Measurements from ENCODE around the gene CNTNAP2. TPM values are rescaled to one million over a fixed set of nuclear protein-coding genes. Genes with fewer than 3 reads are reported as not detected.

CNTNAP2 gene
- total RNA-seq, 4 donors from 2014 or later = 0.25 to 0.89 (median 0.30) TPM; not detected in 1

DNA sequence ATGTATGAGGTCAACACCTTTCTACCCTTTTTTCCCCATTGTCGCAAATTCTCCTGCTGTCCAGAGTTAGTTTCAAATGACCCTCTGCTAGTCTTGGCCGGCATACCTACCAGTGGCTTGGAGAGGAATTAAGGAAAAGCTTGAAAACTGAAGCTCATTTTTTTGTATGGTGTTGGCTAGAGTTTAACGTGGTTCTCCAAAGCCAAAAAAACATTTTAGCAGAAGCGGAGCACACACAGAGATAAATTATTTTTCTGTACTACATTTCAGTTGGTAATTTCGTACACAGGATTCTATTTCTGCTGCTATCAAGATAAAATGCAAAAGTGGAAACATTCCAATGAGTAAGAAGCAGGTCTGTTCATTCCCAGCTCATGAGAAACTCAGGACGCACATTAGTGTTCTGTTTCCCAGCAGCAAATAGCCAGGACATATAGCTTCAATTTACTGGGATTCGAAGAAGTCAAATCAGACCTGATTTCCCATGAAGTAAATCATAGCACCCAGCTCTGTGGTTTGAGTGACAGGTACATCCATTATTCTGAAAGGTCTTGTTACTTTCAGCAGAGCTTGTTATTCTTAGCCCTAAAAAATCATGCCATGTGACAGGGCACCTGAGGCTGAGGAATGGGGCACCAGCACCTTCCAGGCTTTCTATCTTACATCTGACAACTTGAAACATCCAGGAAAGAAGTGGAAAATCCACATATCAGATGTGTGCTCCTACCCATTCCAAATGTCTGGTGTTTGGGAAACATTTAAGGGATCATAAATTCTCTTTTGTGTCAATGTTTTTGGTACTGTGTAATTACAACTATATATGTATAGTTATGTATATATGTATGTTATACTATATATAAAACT lies 2258.0 kb downstream of the CNTNAP2 start:
- Histone ChIP-seq H3K36me3 (no peaks in the 10 kb centered on the region), H3K9me3 (no peaks in the 10 kb centered on the region), H3K4me3 (no peak overlapping the region), H3K4me1 (peaks cover 2% of the 10 kb centered on the region), H3K27ac (no peak overlapping the region), H3K27me3 (no peaks in the 10 kb centered on the region)
- WGBS = 46% methylated on average over 7 of the region's 7 CpGs
- TF ChIP-seq POLR2A (IDR thresholded peaks at IDR 0.05) = no peak
- TF ChIP-seq POLR2AphosphoS5 (IDR thresholded peaks at IDR 0.05) = no peak
- TF ChIP-seq, protein P1, sequence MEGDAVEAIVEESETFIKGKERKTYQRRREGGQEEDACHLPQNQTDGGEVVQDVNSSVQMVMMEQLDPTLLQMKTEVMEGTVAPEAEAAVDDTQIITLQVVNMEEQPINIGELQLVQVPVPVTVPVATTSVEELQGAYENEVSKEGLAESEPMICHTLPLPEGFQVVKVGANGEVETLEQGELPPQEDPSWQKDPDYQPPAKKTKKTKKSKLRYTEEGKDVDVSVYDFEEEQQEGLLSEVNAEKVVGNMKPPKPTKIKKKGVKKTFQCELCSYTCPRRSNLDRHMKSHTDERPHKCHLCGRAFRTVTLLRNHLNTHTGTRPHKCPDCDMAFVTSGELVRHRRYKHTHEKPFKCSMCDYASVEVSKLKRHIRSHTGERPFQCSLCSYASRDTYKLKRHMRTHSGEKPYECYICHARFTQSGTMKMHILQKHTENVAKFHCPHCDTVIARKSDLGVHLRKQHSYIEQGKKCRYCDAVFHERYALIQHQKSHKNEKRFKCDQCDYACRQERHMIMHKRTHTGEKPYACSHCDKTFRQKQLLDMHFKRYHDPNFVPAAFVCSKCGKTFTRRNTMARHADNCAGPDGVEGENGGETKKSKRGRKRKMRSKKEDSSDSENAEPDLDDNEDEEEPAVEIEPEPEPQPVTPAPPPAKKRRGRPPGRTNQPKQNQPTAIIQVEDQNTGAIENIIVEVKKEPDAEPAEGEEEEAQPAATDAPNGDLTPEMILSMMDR (IDR thresholded peaks at IDR 0.05) = no peak
- no peak for TF ChIP-seq EP300 (IDR thresholded peaks at IDR 0.05)
- no peak for DNase-seq (ENCODE audit: low spot score in 2 of 2)

DNA sequence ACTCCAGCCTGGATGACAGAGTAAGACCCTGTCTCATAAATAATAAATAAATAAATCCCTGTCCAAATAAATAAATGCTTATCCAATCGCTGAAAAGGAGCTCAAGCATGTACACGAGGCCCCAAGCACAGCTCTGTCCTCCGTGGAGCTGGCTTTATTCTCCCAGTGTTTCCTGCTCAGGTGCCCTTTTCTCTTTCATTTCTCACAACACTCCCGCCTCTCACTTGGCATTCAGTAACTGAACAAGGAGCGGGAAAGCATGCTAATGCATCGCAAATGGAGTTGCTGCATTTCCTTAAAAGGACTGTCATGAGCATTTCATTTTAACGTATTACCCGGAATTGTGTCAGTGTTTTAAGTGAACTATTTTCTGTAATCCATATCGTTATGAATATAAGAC lies 2263.1 kb downstream of the CNTNAP2 start:
- 75% methylated on average over 9 of the region's 9 CpGs for WGBS
- no peak overlapping the region for H3K27ac ChIP-seq
- H3K4me1 ChIP-seq = no peaks in the 10 kb centered on the region
- TF ChIP-seq, protein P1 (IDR thresholded peaks at IDR 0.05) = no peak
- TF ChIP-seq POLR2AphosphoS5 (IDR thresholded peaks at IDR 0.05) (no peak), EP300 (IDR thresholded peaks at IDR 0.05) (no peak), POLR2A (IDR thresholded peaks at IDR 0.05) (no peak)
- H3K9me3 ChIP-seq = peaks cover 10% of the 10 kb centered on the region
- H3K36me3 ChIP-seq = no peaks in the 10 kb centered on the region
- H3K27me3 ChIP-seq = no peaks in the 10 kb centered on the region
- no peak for DNase-seq (ENCODE audit: low spot score in 2 of 2)
- H3K4me3 ChIP-seq = no peak overlapping the region

DNA sequence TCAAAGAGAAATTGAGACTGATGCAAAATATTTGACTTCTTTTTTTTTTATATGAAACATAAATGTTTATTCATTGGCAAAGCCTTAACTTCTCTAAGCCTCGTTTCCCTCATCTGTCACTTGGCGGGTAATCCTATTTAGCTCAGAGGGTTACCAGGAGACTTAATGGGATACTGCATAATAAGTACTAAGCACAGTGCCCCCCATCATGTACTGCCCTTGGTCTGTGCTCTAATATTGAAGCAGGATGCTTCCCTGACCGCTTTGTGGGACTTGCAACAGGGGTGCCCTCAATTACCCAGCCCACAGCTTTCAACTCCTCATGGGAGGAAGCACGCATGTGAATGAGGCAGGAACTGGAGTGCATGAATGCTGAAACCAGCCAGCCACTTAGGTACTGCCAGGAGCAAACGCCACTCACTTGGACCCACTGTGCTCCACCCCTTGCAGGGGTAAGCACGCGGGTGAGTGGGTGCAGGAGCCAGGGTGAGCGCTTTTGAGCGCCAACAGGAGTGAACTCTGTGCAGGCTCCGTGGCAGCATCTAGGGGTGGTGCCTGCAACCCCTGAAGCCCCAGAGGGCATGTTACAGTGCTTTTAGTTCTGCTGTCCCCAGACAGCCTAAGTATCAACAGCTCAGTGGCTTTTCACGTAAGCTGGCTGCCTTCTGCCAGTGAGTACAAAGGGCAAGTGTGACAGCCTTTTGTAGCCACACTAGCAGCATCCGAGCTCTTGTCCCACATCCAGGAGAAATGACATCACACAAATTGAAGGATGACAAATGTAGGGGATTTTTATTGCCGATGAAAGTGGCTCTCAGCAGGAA lies 2264.2 kb downstream of the CNTNAP2 start:
- no peak overlapping the region for H3K4me3 ChIP-seq
- no peak for DNase-seq (ENCODE audit: low spot score in 2 of 2)
- no peaks in the 10 kb centered on the region for H3K36me3 ChIP-seq
- peaks cover 10% of the 10 kb centered on the region for H3K9me3 ChIP-seq
- 75% methylated on average over 11 of the region's 13 CpGs for WGBS
- no peaks in the 10 kb centered on the region for H3K4me1 ChIP-seq
- TF ChIP-seq EP300 (IDR thresholded peaks at IDR 0.05) (no peak), POLR2AphosphoS5 (IDR thresholded peaks at IDR 0.05) (no peak), POLR2A (IDR thresholded peaks at IDR 0.05) (no peak)
- TF ChIP-seq, protein P1 (IDR thresholded peaks at IDR 0.05) = no peak
- no peak overlapping the region for H3K27ac ChIP-seq
- no peaks in the 10 kb centered on the region for H3K27me3 ChIP-seq

DNA sequence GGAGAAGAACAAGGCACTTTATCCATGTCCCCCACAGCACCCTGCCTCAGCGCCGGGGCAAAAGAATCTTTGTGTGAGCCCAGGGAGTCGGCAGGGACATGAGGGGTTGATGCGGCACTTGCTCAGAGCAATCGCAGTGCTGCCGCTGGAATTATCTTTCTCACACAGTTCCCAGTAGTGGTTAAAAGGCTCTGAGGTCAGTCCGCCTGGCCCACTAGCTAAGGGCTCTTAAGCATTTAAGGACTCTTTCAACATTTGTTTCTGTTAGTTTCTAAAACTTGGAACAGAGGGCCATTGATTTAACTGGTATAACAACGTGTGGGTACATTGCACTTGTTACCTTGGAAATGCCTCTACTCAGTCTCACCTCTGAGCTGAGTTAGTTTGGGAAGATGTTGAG lies 2266.0 kb downstream of the CNTNAP2 start:
- no peak for TF ChIP-seq EP300 (IDR thresholded peaks at IDR 0.05)
- TF ChIP-seq, protein P1 (IDR thresholded peaks at IDR 0.05) = no peak
- TF ChIP-seq POLR2AphosphoS5 (IDR thresholded peaks at IDR 0.05) = no peak
- TF ChIP-seq POLR2A (IDR thresholded peaks at IDR 0.05) = no peak
- Histone ChIP-seq H3K9me3 (peaks cover 10% of the 10 kb centered on the region), H3K4me1 (no peaks in the 10 kb centered on the region), H3K27me3 (no peaks in the 10 kb centered on the region), H3K4me3 (no peak overlapping the region), H3K36me3 (no peaks in the 10 kb centered on the region), H3K27ac (no peak overlapping the region)
- no peak for DNase-seq (ENCODE audit: low spot score in 2 of 2)
- WGBS = 72% methylated on average over 7 of the region's 8 CpGs

DNA sequence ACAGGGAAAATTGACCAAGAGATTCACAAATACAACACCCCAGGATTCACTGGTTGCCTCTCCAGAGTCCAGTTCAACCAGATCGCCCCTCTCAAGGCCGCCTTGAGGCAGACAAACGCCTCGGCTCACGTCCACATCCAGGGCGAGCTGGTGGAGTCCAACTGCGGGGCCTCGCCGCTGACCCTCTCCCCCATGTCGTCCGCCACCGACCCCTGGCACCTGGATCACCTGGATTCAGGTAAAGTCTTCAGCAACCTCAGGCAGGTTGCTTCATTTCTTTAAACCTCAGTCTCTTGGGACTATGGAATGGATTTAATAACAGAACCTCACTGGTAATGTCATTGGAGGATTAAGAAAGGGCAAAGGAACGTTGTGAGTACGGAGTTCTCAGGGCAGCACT lies 2267.1 kb downstream of the CNTNAP2 start:
- no peak overlapping the region for H3K27ac ChIP-seq
- 91% methylated on average over 14 of the region's 14 CpGs for WGBS
- no peaks in the 10 kb centered on the region for H3K27me3 ChIP-seq
- H3K4me1 ChIP-seq = no peaks in the 10 kb centered on the region
- TF ChIP-seq EP300 (IDR thresholded peaks at IDR 0.05) = no peak
- TF ChIP-seq, protein P1 (IDR thresholded peaks at IDR 0.05) = no peak
- TF ChIP-seq POLR2AphosphoS5 (IDR thresholded peaks at IDR 0.05) = no peak
- TF ChIP-seq POLR2A (IDR thresholded peaks at IDR 0.05) = no peak
- no peaks in the 10 kb centered on the region for H3K36me3 ChIP-seq
- no peak for DNase-seq (ENCODE audit: low spot score in 2 of 2)
- no peak overlapping the region for H3K4me3 ChIP-seq
- H3K9me3 ChIP-seq = peaks cover 10% of the 10 kb centered on the region

All from suprapubic skin (tissue), 4 donors.